Inflammatory macrophage treated with lipopolysaccharide for 1 hour (primary cell): Measurements from ENCODE around the gene FGFBP1.

Source experiments
- DNase-seq, 2 donors: peaks; one replicate each; pipeline ENCODE4 v3.0.0-alpha.2; 2020 to 2022

The FGFBP1 gene

DNA sequence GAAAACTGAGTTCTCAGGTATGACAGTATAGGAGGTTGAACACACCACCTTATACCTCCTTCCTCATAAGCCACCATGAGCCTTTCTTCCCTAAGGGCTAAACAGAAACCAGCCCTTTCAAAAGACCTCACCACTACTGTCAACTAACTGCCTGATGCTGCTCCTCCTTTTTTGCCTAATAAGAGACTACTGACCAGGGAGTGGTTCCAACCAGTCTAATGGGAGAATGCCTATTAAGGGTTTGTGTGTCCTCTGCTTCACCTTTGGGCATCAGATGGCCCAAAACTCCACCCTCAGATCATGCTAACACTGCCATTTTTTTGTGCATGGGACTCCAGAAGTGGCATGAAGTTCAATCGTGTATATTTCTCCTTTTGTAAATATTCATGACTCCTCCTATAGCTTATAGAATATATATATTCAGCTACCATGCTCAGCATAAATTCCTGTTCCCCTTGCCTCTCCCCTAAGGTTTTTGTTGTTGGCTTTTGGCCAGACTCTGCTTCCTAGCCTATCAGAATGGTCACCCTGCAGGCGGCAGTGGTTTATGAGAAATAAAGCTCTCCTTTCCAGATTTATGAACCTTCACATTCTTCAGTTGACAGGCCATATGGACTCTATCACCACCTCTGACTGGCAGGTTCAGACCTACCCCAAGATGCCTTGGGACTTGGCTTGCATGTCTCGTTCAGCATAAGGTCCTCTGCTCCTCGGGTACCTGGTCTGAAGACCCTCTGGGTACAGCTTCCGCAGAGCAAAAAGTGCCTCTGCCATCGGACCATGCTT, 28.2 kb downstream of the FGFBP1 start:
- DNase-seq = no peak

DNA sequence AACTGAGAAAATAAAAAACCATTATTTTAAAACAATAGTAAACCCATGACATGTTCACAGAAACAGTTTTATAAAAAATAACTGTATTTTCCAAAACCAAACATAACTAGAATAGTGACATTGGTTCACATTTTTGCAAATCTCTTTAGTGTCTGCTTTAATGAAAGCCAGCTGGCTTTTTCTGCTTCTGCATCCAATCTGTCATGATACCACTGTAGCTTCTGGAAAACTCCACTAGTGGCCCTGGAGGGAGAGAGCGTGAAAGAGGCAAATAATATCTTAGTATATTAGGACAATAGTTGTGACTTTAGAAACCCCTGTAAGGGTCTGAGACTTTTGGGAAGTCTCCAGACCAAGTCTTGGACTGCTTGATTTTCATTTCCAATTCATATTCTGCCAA, 31.1 kb downstream of the FGFBP1 start:
- DNase-seq = no peak

DNA sequence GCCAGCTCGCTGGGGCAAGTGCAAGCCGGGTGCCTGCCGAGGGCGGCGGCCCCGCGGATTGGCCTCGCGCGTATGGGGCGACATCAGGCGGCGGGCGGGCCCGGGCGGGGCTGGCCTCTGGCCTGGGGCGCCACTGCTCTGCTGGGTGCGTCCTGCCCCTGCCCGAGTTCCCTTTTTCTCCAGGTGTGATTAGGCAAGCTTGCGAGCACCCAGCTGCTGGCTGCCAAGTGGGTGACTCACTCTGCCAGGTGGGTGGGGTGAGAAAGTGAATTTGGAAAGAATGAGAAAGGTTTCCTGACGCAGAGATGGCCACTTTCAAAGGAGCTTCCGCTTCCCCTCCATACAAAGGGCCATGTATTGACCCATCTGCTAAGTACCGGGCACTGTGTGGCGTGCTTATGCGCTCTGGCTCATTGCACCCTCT, 32.5 kb downstream of the FGFBP1 start:
- peak in 1 of 2 donors; percentile 29 for DNase-seq

DNA sequence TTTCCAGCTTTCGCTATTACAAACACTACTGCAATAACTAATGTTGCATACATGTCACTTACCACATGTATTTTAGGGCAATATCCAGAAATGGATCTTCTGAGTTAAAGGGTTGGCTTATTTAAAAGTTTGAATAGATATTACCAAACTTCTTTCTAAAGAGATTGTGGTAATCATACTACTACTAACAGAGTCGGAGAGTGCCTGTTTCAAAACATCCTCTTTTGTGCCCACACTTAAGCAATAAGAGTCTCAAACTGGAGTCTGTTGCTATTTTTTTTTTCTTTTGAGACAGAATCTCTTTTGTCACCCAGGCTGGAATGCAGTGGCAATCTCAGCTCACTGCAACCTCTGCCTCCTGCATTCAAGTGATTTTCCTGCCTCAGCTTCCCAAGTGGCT, 35.8 kb downstream of the FGFBP1 start:
- peak; percentile 77 to 86 for DNase-seq

DNA sequence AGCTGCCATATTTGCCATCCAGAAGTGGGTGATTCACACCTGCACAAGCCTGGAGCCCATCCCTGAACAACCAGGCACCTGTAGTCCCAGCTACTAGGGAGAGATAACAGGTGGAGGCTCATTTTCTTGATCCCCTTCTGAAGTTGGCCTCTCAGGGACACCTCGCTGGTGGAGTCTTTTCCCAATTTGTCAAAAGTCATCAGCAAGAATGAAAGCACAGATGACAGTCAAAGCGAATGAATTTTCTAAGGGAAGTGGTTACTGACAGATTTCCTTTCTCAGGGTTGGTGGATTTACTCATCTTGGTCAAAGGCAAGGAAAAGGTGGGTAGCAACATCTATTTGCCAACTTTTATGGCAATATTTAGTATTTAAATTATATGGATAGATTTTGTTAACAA, 36.5 kb downstream of the FGFBP1 start:
- DNase-seq = peak; percentile 32 to 65

DNA sequence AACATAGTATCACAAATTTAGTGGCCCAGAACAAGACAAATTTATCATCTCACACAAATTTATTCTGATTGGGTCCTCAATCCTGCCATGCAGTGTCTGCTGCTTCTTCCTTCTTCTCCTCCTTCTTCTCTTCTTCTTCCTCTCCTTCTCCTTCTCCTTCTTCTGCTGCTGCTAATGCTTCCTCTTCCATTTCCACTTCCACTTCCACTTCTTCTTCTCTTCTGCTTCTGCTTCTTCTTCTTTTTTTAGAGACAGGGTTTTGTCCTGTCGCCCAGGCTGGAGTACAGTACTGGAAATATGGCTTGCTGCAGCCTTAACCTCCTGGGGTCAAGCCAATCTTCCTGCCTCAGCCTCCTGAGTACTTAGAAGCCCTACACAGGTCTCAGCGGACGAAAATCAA, 37.5 kb downstream of the FGFBP1 start:
- DNase-seq = no peak

DNA sequence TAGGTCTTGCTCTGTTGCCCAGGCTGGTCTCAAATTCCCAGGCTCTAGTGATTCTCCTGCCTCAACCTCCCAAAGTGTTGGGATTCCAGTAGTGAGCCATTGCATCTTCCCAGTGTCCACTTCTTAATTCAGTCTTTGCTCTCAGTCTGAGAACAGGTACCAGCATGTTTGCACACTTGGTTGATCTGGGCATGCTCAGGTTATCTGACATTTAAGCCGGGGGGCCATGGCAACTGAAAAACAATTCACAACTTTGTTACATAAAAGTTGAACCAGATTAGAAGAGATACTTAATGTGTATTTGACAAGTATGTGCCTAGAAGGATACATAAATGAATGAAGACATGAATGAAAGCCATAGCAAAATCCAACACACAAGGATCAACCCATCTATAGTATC, 39.0 kb downstream of the FGFBP1 start:
- no peak for DNase-seq

DNA sequence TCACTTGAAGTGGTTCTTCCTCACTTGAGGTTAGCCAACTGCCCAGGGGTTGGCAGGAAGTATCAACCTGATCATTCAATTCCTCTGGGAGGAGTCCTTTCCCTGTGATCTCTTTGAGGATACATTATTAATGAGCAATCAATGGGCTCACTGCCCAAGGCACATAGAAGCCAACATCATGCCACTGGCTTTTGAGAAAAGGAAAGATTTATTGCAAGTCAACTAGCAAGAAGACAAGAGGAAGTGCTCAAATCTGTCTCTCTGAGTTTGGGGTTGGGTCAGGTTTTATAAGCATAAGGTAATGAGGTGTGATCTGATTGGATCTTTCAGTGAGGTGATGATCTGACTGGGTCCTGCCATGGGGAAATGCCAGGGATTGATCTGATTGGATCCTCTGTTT, 39.6 kb downstream of the FGFBP1 start:
- no peak for DNase-seq

DNA sequence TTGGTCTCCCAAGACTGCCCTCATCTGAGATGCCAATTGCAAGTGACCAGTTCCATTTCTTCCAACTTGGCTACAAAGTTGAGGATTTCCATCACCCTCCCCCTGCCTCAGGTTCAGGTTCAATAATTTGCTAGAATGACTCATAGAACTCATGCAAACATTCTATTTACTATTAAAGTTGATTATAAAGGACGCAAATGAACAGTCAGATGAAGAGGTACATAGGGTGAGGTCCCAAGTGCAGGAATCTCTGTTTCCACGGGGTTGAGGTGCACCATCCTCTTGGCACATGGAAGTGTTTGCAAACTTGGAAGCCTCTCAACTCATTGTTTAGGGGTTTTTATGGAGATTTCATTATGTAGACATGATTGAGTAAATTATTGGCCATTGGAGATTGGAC, 41.0 kb downstream of the FGFBP1 start:
- no peak for DNase-seq

DNA sequence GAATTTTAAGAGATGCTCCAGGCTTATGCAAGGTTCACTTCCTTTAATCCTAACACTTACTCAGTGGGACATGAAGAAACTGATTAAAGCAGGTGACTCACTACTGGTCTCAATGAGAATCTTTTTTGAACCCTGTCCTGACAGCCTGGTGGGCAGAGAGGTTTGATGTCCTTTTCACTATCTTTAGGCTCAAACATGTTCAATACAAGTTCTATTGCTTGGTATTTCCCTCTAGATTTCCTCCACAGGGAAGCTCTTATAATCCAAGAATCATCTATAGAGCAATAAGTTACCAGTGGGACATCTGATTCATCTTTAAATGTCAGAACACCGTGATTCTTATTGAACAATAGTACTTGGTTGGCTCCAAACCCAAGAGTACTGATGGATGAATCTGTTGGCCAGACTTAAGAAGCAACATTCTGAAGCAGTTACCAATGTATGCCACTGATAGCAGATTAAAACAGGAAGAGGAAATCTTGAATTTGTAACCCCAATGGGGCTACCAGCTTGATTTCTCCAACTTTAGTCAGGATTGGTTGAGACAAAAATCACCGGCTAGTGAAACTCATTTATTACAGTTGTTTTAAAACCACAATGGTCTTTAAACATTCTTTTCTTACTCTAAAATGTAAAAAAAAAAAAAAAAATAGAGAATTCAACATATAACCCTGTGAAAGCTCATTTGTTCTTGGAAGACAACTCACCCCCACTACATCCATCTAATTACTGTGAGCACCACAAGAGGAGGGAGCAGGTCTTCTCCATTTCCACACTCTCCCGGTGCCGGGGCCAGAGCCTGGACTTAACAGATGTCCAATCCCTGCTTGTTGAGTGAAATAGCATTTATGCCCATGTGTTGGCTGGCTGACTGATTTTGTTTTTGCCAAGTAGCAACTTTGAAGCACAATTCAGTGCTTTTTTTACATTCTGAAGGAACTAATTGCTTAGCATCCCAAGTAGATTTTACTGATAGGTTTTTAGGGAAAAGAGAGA, 43.3 kb downstream of the FGFBP1 start:
- peak; percentile 33 to 40 for DNase-seq

DNA sequence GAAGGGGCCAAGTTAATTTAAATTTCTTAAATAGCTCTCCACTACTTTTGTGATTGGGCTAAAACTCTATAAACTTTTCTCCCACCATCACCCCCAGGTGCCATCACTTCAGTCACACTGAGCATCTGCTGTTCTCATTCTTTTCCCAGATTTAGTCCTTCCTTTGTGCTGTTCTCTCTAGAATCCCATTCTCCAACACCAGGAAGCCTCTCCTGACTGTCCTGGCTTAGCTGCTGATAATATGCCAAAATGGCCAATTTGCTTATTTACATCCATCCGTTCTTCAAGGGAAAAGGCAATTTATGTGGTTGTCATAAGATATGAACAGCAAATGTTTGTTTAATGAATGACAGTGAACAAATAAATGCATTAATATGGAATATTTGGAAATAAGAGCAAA, 44.1 kb downstream of the FGFBP1 start:
- no peak for DNase-seq

DNA sequence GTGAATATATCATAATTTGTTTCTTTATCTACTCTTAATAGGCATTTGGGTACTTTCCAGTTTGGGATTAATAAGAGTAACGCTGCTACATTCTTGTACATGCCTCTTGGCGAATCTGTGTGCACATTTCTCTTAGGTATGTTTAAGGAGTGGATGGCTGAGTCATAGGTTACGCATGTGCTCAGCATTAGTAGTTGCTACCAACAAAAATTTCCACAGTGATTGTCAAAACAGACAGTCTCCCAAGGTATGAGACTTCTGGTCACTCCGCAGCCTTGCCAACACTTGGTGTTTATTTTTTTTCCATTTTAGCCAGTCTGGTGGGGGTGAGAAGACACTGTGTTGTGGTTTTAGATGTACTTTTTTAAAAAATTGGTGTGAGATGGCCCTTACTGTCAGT, 44.6 kb downstream of the FGFBP1 start:
- no peak for DNase-seq

DNA sequence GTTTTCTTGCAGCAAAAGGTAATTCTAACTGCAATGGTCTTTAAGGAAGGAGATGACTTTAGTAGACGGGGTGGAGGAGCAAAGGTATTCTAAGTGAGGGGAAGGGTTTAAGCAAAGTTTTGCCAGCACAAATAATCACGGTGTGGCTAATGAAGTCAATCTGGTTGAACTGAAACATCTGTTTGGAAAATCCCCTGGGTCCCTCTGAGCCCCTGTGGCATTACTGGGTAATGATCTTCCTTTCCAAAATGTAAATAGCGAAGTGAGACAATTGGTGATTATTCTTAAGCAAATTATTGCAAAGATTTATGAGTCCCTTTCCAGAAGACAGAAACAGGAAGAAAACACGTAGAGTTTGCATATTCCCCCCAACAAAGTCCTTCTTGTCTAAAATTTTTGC, 47.2 kb downstream of the FGFBP1 start:
- DNase-seq = no peak

DNA sequence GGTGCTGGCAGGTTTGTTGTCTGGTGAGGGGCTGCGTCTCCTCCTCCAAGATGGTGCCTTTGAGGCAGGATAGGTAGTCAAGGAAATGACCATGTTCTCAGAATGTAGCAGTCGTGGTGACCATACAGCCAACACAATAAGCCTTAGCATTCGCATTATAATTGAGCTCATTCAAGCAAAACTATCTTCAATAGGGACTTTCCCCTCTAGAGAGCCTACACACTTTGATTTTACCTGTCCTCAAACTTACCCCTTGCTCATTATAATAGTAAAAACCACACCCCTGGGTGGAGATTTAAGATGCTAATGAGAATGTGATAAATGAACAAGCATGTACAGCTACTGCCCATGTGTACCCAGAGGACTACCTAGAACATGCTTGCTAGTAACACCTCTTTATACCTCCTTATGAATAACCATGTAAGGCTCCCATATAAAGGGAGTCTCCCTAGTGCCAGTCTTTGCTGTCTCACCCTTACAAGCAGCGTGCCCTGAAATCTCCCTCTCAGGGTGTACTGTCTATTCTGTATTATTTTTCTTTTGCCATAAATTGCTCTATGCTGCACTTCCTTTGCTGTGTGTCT, 48.2 kb downstream of the FGFBP1 start:
- DNase-seq = no peak

DNA sequence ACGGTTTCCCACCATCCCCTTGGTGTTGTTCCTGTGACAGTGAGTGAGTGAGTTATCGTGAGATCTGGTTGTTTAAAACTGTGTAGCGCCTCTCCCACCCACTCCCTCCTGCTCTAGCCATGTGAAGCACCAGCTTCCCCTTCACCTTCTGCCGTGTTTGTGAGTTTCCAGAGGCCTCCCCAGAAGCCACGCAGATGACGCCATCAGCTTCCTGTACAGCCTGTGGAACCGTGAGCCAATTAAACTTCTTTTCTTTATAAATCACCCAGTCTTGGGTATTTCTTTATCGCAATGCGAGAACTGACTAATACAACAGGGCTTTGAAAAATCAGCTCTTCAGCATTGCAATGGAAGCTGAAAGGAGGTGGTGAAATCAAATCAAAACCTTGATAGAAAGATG, 50.0 kb downstream of the FGFBP1 start:
- peak; percentile 15 to 27 for DNase-seq
